IPS-18a (cell line): ENCODE data around the gene LRRC32.

ENCODE experiments used
- H3K27ac ChIP-seq: one replicate; pipeline ENCODE4 v1.5.1; 2013; ENCODE audit warnings: low read length
- H3K27me3 ChIP-seq: one replicate; pipeline ENCODE4 v1.6.1; 2013; ENCODE audit warnings: mild to moderate bottlenecking, low read length; ENCODE audit not compliant: control insufficient read depth, insufficient read depth
- H3K36me3 ChIP-seq: one replicate; pipeline ENCODE4 v1.6.1; 2013; ENCODE audit warnings: low read depth, low read length; ENCODE audit not compliant: control insufficient read depth
- H3K4me1 ChIP-seq: one replicate; pipeline ENCODE4 v1.6.1; 2013; ENCODE audit warnings: low read depth, low read length; ENCODE audit not compliant: control insufficient read depth
- H3K4me3 ChIP-seq: one replicate; pipeline ENCODE4 v1.5.1; 2013; ENCODE audit warnings: low read length
- H3K9ac ChIP-seq: one replicate; pipeline ENCODE4 v1.6.1; 2013; ENCODE audit warnings: mild to moderate bottlenecking, low read length, moderate library complexity
- H3K9me3 ChIP-seq: one replicate; pipeline ENCODE4 v1.6.1; 2013; ENCODE audit warnings: low read depth, low read length; ENCODE audit not compliant: control insufficient read depth

Gene LRRC32

GRCh38 chr11:76627606-76628005, 42.9 kb downstream of the LRRC32 start:
- Histone ChIP-seq H3K4me3 (no peak overlapping the region), H3K9ac (no peak overlapping the region), H3K4me1 (no peaks in the 10 kb centered on the region), H3K27me3 (no peaks in the 10 kb centered on the region), H3K9me3 (no peaks in the 10 kb centered on the region), H3K27ac (no peak overlapping the region), H3K36me3 (no peaks in the 10 kb centered on the region)

GRCh38 chr11:76626921-76627401, 43.6 kb downstream of the LRRC32 start:
- Histone ChIP-seq H3K36me3 (no peaks in the 10 kb centered on the region), H3K9me3 (no peaks in the 10 kb centered on the region), H3K27me3 (no peaks in the 10 kb centered on the region), H3K4me1 (no peaks in the 10 kb centered on the region), H3K4me3 (no peak overlapping the region), H3K9ac (no peak overlapping the region), H3K27ac (no peak overlapping the region)

- Histone ChIP-seq H3K27ac (no peak overlapping the region), H3K4me3 (no peak overlapping the region), H3K36me3 (no peaks in the 10 kb centered on the region), H3K9me3 (no peaks in the 10 kb centered on the region), H3K4me1 (no peaks in the 10 kb centered on the region), H3K27me3 (no peaks in the 10 kb centered on the region), H3K9ac (no peak overlapping the region)
Measured at GRCh38 chr11:76626266-76626665, 44.3 kb downstream of the LRRC32 start.

- H3K36me3 ChIP-seq, result no peaks in the 10 kb centered on the region
- no peaks in the 10 kb centered on the region for H3K9me3 ChIP-seq
- H3K9ac ChIP-seq, result no peak overlapping the region
- H3K4me3 ChIP-seq, result no peak overlapping the region
- no peaks in the 10 kb centered on the region for H3K27me3 ChIP-seq
- H3K27ac ChIP-seq, result no peak overlapping the region
- no peaks in the 10 kb centered on the region for H3K4me1 ChIP-seq
Measured at GRCh38 chr11:76625472-76626186, 44.9 kb downstream of the LRRC32 start.

GRCh38 chr11:76624500-76625379, 45.8 kb downstream of the LRRC32 start:
- H3K9ac ChIP-seq, result no peak overlapping the region
- H3K4me1 ChIP-seq, result no peaks in the 10 kb centered on the region
- H3K9me3 ChIP-seq, result no peaks in the 10 kb centered on the region
- no peak overlapping the region for H3K27ac ChIP-seq
- H3K27me3 ChIP-seq, result no peaks in the 10 kb centered on the region
- H3K4me3 ChIP-seq, result no peak overlapping the region
- no peaks in the 10 kb centered on the region for H3K36me3 ChIP-seq

- Histone ChIP-seq H3K4me1 (no peaks in the 10 kb centered on the region), H3K9ac (no peak overlapping the region), H3K36me3 (no peaks in the 10 kb centered on the region), H3K4me3 (no peak overlapping the region), H3K27ac (no peak overlapping the region), H3K9me3 (no peaks in the 10 kb centered on the region), H3K27me3 (no peaks in the 10 kb centered on the region)
Measured at GRCh38 chr11:76623884-76624419, 46.6 kb downstream of the LRRC32 start.

- Histone ChIP-seq H3K9me3 (peaks cover 5% of the 10 kb centered on the region), H3K36me3 (no peaks in the 10 kb centered on the region), H3K9ac (no peak overlapping the region), H3K27me3 (no peaks in the 10 kb centered on the region), H3K4me3 (no peak overlapping the region), H3K4me1 (no peaks in the 10 kb centered on the region), H3K27ac (no peak overlapping the region)
Measured at GRCh38 chr11:76623171-76623883, 47.2 kb downstream of the LRRC32 start.

- no peak overlapping the region for H3K4me3 ChIP-seq
- H3K27me3 ChIP-seq, result no peaks in the 10 kb centered on the region
- H3K9ac ChIP-seq, result no peak overlapping the region
- no peaks in the 10 kb centered on the region for H3K36me3 ChIP-seq
- H3K9me3 ChIP-seq, result peaks cover 5% of the 10 kb centered on the region
- no peaks in the 10 kb centered on the region for H3K4me1 ChIP-seq
- no peak overlapping the region for H3K27ac ChIP-seq
Measured at GRCh38 chr11:76622493-76623094, 48.0 kb downstream of the LRRC32 start.

- no peaks in the 10 kb centered on the region for H3K36me3 ChIP-seq
- H3K27me3 ChIP-seq, result no peaks in the 10 kb centered on the region
- peaks cover 5% of the 10 kb centered on the region for H3K9me3 ChIP-seq
- no peak overlapping the region for H3K9ac ChIP-seq
- H3K4me1 ChIP-seq, result no peaks in the 10 kb centered on the region
- H3K4me3 ChIP-seq, result no peak overlapping the region
- H3K27ac ChIP-seq, result no peak overlapping the region
Measured at GRCh38 chr11:76621868-76622267, 48.7 kb downstream of the LRRC32 start.

- Histone ChIP-seq H3K27ac (no peak overlapping the region), H3K4me1 (no peaks in the 10 kb centered on the region), H3K27me3 (no peaks in the 10 kb centered on the region)
Measured at GRCh38 chr11:76621466-76621865, 49.1 kb downstream of the LRRC32 start.

GRCh38 chr11:76620489-76620888, 50.1 kb downstream of the LRRC32 start:
- no peak overlapping the region for H3K27ac ChIP-seq
- no peak overlapping the region for H3K9ac ChIP-seq
- H3K4me3 ChIP-seq, result no peak overlapping the region

More at GRCh38 chr11:76621466-76621865, 49.1 kb downstream of the LRRC32 start:
- Histone ChIP-seq H3K36me3 (no peaks in the 10 kb centered on the region), H3K9ac (no peak overlapping the region), H3K4me3 (no peak overlapping the region), H3K9me3 (peaks cover 5% of the 10 kb centered on the region)

More at GRCh38 chr11:76620489-76620888, 50.1 kb downstream of the LRRC32 start:
- peaks cover 5% of the 10 kb centered on the region for H3K9me3 ChIP-seq
- H3K27me3 ChIP-seq, result no peaks in the 10 kb centered on the region
- no peaks in the 10 kb centered on the region for H3K36me3 ChIP-seq
- H3K4me1 ChIP-seq, result no peaks in the 10 kb centered on the region
